ENCODE measurements around the gene ERF. TPM values are rescaled to one million over a fixed set of nuclear protein-coding genes. Genes with fewer than 3 reads are reported as not detected.

Gene ERF
- total and polyA plus RNA-seq, 4 donors, result 24.2 to 53.6 (median 43.0) TPM

GRCh38 chr19:42275103-42275502, 20.2 kb upstream of the ERF start:
- Histone ChIP-seq H3K27ac (ENCODE audit: low read depth in 1 of 2, low read length in 1 of 2) (no peak overlapping the region), H3K4me3 (no peak overlapping the region), H3K4me1 (ENCODE audit: control insufficient read depth in 5 of 5, insufficient read depth in 5 of 5, low read length in 5 of 5) (peaks cover 11 to 35% (median 23%) of the 10 kb centered on the region in 5 donors), H3K27me3 (ENCODE audit: control insufficient read depth in 3 of 3, insufficient read depth in 3 of 3, low read length in 2 of 3) (no peaks in the 10 kb centered on the region), H3K9ac (ENCODE audit: insufficient read depth in 1 of 2, low read length in 2 of 2) (no peak overlapping the region), H3K9me3 (ENCODE audit: control insufficient read depth in 4 of 4, insufficient read depth in 3 of 4, low read length in 3 of 4) (no peaks in the 10 kb centered on the region), H3K36me3 (ENCODE audit: control insufficient read depth in 4 of 4, insufficient read depth in 4 of 4, low read length in 4 of 4) (peaks cover 4 to 34% (median 19%) of the 10 kb centered on the region in 4 donors)
- TF ChIP-seq CTCF (IDR thresholded peaks at IDR 0.05; ENCODE audit: control extremely low read depth, extremely low read depth), result no peak
- 80 to 88% methylated on average over 7 of the region's 7 CpGs for WGBS, 2 donors
- no peak for ATAC-seq (ENCODE audit: insufficient read depth, low FRiP score)
- no peak for DNase-seq

DNA sequence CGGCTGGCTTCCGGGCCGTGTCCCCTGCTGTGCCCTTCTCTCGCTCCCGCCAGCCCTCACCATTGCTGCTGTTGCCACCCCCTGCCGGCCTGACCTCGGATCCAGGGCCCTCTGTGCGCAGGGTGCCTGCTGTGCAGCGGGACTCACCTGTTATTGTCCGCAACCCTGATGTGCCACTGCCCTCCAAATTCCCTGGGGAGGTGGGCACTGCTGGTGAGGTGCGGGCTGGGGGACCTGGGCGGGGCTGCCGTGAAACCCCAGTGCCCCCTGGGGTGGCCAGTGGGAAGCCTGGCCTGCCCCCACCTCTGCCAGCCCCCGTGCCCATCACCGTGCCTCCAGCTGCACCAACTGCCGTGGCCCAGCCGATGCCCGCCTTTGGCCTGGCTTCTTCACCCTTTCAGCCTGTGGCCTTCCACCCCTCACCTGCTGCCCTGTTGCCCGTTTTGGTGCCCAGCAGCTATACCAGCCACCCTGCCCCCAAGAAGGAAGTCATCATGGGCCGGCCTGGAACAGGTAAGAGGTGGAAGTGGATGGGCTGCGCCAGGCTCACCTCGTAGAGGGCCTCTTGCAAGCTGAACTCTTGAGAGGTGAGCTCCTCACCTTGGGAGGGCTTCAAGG, 19.2 kb upstream of the ERF start:
- DNase-seq, result no peak
- Histone ChIP-seq H3K27me3 (ENCODE audit: control insufficient read depth in 3 of 3, insufficient read depth in 3 of 3, low read length in 2 of 3) (no peaks in the 10 kb centered on the region), H3K4me3 (no peak overlapping the region), H3K36me3 (ENCODE audit: control insufficient read depth in 4 of 4, insufficient read depth in 4 of 4, low read length in 4 of 4) (peaks cover 4 to 34% (median 19%) of the 10 kb centered on the region in 4 donors), H3K27ac (ENCODE audit: low read depth in 1 of 2, low read length in 1 of 2) (no peak overlapping the region), H3K9ac (ENCODE audit: insufficient read depth in 1 of 2, low read length in 2 of 2) (no peak overlapping the region), H3K4me1 (ENCODE audit: control insufficient read depth in 5 of 5, insufficient read depth in 5 of 5, low read length in 5 of 5) (peaks cover 7 to 32% (median 24%) of the 10 kb centered on the region in 5 donors), H3K9me3 (ENCODE audit: control insufficient read depth in 4 of 4, insufficient read depth in 3 of 4, low read length in 3 of 4) (no peaks in the 10 kb centered on the region)
- no peak for TF ChIP-seq CTCF (IDR thresholded peaks at IDR 0.05; ENCODE audit: control extremely low read depth, extremely low read depth)
- no peak for ATAC-seq (ENCODE audit: insufficient read depth, low FRiP score)
- 92 to 94% methylated on average over 19 to 22 of the region's 22 CpGs for WGBS, 2 donors

DNA sequence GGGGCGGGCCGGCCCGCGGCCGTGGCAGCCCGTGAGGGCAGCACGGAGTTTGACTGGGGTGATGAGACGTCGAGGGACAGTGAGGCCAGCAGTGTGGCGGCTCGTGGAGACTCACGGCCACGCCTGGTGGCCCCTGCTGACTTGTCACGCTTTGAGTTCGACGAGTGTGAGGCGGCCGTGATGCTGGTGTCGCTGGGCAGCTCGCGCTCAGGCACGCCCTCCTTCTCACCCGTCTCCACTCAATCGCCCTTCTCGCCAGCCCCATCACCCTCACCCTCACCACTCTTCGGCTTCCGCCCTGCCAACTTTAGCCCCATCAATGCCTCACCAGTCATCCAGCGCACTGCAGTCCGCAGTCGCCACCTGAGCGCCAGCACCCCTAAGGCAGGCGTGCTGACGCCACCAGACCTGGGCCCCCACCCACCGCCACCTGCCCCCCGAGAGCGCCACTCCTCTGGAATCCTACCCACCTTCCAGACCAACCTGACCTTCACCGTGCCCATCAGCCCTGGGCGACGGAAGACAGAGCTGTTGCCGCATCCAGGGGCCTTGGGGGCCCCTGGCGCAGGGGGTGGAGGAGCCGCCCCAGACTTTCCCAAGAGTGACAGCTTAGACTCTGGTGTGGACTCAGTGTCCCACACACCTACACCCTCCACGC, 18.6 kb upstream of the ERF start:
- H3K9me3 ChIP-seq (ENCODE audit: control insufficient read depth in 4 of 4, insufficient read depth in 3 of 4, low read length in 3 of 4), result no peaks in the 10 kb centered on the region
- H3K4me1 ChIP-seq (ENCODE audit: control insufficient read depth in 5 of 5, insufficient read depth in 5 of 5, low read length in 5 of 5), result peaks cover 1 to 26% (median 17%) of the 10 kb centered on the region in 5 donors
- no peak overlapping the region for H3K4me3 ChIP-seq
- no peak for TF ChIP-seq CTCF (IDR thresholded peaks at IDR 0.05; ENCODE audit: control extremely low read depth, extremely low read depth)
- H3K36me3 ChIP-seq (ENCODE audit: control insufficient read depth in 4 of 4, insufficient read depth in 4 of 4, low read length in 4 of 4), result peaks cover 4 to 34% (median 19%) of the 10 kb centered on the region in 4 donors
- ATAC-seq (ENCODE audit: insufficient read depth, low FRiP score) (no peak), DNase-seq (no peak)
- H3K9ac ChIP-seq (ENCODE audit: insufficient read depth in 1 of 2, low read length in 2 of 2), result no peak overlapping the region
- 96% methylated on average over 43 of the region's 43 CpGs for WGBS, 2 donors
- H3K27me3 ChIP-seq (ENCODE audit: control insufficient read depth in 3 of 3, insufficient read depth in 3 of 3, low read length in 2 of 3), result no peaks in the 10 kb centered on the region
- no peak overlapping the region for H3K27ac ChIP-seq (ENCODE audit: low read depth in 1 of 2, low read length in 1 of 2)
